ENCODE data around the gene HSD11B1L.
"Not testable (repeated sequence)": the region's sequence is repeated elsewhere in the genome, so short reads cannot be mapped to it uniquely, and the experiment has no call there.

Gene HSD11B1L

DNA sequence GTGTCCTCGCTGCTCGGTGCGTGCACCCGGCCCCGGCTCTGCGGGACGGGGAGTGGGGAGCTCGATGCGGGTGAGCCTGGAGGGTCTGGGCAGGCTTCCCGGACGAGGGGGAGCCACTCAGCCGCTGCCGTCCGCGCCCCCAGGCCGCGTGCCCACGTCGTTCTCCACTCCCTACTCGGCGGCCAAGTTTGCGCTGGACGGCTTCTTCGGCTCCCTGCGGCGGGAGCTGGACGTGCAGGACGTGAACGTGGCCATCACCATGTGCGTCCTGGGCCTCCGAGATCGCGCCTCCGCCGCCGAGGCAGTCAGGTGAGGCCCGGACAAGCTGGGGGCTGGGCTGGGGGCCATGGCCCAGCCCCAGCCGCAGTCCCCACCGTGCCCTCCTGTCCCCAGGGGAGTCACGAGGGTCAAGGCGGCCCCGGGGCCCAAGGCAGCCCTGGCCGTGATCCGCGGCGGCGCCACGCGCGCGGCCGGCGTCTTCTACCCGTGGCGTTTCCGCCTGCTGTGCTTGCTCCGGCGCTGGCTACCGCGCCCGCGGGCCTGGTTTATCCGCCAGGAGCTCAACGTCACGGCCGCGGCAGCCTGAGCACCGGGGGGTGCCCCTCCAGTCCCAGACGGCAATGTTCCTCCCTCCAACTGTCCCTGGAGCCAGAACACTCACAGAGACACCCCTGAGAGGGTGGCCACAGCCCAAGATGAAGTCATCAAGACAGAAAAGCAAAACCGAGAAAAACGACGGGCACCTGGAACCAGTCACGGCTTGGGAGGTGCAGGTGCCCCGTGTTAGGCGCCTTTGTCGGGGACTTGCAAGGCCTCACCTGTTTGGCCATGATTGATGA, 6.8 kb downstream of the HSD11B1L start:
- no peak for DNase-seq (ENCODE audit: low read depth)

DNA sequence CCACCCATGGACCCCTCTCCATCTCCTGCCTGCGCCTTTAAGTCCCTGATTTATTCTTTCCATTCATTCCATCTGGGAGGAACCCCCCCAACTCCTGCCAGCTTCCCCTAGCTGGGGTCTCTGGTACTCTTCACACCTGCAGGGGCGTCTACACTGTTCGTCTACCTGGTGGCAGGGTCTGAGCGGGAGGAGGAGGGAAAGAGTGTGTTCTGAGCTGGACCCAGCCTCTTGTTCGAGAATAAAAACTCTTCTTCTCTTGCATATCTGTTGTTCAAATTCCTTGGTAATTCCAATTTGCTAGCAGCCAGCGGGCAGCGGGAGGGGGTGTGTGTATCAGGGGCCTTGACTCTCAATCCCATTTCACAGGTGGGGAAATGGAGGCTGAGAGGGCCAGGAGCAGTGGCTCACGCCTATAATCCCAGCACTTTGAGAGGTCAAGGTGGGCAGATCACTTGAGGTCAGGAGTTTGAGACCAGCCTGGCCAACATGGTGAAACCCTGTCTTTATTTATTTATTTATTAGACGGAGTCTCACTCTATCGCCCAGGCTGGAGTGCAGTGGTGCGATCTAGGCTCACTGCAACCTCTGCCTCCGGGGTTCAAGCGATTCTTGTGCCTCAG, 7.5 kb downstream of the HSD11B1L start:
- DNase-seq (ENCODE audit: low read depth): not testable (repeated sequence)

- DNase-seq (ENCODE audit: low read depth): peak; percentile 98
Observed at GRCh38 chr19:5690125-5690954, 9.5 kb downstream of the HSD11B1L start, which contains the start of gene RPL36. TSS of gene RPL36 (plus strand) at chr19:5690295. CDS start at chr19:5690508, 213 bp downstream.

DNA sequence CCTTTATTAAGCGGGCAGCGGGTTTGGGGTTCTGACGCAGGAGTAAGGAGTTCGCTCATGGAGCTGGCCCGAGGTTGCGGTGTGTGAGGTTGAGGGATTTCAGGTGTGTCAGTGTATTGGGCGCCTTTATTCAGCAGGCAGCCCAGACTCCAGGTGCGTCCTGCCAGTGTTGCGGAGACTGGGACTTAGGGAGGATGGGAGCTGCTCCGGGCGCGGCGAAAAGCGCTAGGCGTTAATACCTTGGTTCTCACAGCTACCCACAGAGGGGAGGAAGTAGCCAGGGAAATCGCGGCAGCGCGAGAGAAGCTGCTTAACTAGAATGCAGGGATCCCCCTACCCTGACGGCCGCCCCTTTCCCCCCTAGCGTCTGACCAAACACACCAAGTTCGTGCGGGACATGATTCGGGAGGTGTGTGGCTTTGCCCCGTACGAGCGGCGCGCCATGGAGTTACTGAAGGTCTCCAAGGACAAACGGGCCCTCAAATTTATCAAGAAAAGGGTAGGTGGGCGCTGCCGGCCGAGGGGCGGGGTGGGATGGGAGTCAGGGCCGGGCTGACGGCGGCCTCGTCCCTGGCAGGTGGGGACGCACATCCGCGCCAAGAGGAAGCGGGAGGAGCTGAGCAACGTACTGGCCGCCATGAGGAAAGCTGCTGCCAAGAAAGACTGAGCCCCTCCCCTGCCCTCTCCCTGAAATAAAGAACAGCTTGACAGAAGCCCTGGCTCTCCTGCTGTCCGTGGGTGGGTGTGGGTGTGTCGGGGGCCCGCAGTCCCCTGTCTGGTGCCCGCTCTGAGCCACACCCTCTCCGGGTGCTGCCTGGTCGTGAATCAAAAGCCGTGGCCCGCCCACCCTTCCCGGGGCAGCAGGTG, 10.4 kb downstream of the HSD11B1L start:
- peak; percentile 54 for DNase-seq (ENCODE audit: low read depth)

- DNase-seq (ENCODE audit: low read depth): no peak
Observed at GRCh38 chr19:5691822-5692722, 11.2 kb downstream of the HSD11B1L start.

DNA sequence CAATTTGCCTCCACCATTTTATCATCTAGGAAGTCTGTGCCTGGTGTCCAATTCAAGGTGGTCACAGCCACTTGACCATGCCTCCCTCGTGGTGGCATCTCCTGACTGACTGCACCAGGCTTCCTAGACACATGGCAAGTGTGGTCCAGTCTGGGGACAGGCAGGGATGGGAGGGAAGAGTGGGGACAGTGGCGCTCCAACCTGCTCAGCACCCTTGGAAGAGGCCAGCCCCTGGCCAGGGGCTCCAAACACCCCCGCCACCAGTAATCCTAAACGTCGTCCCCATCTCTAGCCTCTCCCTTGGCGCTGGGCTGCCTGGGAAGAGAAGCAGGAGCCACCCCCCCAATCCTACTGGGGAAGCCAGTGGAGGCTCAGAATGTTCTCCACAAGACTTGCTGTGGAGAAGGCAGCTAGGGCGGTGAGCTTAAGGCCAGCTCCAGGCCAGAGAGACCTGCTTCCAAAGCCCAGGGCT, 11.9 kb downstream of the HSD11B1L start:
- DNase-seq (ENCODE audit: low read depth): no peak

DNA sequence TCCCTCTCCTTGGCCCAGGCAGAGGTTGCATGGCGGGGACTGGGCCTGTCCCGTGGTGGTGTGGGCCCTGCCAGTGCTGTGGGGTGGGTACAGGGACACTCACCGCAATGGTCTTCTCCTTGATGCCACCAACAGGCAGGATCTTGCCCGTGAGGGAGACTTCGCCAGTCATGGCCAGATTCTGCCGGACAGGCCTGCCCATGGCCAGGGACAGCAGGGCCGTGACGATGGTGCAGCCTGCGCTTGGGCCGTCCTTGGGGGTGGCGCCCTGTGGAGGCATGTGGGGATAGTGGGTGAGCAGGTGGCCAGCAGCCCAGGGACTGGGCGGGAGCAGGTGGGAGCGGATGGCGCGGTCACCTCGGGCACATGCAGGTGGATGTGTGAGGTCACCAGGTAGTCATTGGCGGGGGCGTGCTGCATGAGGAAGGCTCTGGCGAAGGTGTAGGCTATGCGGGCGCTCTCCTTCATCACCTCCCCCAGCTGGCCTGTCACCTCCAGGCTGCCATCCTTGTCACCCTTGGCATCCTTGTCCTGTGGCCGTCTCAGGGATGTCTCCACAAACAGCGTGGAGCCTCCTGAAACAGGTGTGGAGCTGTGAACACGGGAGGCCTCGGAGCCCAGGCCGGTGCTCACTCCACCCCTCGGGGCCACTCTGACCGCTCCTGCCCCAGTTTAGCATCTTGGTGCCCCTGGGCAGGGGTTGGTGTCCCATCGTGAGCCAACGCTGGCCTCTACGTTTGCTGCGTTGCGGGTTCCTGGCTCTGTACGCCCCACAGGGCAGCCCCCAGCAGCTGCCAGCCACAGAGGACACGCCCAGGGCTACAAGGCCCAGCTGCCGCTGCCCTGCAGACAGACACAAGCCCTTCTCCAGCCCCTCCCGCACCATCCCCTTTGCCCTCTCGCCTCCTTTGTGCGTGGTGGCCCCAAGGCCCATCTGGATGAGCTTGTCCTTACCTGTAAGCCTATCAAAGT, 12.7 kb downstream of the HSD11B1L start:
- no peak for DNase-seq (ENCODE audit: low read depth)

DNA sequence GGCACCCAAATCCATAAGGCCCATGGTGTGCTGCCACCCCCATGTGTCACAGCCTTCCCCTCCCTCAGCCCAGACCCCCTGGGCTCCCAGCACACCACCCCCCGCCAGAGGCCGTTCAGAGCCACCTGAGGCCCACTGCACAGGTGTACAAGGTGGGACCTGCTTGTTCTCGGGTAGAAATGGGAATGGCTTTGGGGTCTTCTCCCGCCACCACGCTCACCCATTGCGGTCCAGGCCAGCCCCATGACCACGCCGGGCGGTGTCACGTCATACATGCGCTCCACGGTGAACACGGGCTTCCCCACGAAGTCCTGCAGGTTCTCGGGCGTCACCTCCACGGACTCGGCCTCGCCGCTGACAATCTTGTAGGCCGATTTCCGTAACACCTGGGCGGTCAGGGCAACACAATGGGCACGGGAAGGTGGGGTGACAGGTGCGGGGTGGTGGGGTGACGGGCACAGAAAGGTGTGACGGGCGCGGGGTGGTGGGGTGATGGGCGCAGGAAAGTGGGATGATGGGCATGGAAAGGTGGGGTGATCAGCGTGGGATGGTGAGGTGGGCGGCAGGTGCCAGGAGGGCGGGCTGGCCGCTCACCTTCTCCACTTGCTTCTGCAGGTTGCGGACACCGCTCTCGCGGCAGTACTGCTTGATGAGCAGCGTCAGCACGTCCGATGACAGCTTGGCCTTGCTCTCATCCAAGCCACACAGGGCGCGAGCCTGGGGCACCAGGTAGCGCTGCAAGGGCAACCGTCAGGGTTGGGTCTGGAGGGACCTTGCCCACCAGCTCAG, 13.5 kb downstream of the HSD11B1L start:
- DNase-seq (ENCODE audit: low read depth): no peak

DNA sequence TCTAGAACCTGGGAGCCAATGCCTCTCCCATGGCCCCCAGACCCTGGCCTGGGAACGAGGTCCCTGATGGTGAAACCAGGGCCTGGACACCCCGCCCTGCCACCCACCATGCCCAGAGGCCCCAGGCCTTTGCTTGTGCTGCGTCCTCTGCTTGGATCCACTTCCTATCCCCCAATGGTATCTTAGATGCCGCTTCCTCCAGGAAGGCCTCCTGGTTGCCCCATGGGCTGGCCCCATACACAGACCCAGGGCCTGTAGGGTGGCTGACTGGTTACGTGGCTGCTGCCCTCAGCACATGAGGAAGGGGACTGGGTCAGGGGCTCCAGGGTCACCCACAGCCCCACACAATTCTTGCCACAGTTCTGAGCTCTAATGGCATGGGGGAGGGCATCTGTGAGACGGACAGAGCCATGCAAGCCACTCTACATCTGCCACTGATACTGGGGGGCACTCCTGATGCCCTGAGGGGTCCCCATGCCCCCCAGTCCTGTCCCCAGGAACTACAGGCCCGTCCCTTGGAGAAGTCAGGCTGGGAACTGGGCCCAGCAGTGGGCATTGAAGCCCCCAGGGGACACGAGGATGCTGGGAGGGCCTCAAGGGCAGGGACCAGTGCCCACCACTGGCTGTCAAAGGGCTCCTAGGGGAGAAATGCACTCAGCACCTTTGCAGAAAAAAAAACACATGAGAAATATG, 14.3 kb downstream of the HSD11B1L start:
- DNase-seq (ENCODE audit: low read depth): no peak

- no peak for DNase-seq (ENCODE audit: low read depth)
Observed at GRCh38 chr19:5695649-5696195, 14.9 kb downstream of the HSD11B1L start.

DNA sequence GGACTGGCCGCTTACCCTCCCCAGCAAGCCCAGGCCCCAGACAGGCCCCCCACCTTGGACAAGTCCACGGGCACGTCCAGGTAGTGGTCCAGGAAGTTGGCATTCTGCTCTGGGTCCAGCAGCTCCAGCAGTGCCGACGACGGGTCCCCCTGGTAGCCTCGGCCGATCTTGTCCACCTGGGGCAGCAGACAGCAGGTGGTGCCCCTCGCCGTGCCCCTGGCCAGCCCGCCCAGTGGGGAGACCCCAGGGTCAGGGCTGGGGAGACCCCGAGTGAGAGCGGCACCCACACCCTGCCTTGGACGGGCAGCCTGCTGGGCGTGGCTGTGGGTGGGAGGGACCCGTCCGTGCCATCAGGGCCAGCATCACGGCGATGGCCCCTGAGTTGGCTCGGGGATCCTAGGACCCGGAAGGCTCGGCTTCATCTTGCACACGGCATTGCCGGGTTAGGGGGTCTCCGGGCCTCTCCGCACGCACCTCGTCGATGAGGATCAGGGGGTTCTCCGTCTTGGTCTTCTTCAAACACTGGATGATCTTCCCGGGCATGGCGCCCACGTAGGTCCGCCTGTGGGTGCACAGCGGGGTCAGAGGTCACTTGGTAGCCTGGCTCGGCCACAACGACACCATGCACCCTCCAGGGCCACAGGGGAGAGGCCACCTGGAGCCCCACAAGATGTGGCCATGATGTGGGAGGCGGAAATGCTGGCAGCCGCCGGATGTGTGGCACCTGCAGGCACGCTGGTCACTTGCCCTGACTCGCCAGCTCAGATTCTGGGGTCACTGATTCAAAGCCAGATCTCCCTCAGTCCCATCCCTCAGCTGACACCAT, 15.6 kb downstream of the HSD11B1L start:
- no peak for DNase-seq (ENCODE audit: low read depth)

DNA sequence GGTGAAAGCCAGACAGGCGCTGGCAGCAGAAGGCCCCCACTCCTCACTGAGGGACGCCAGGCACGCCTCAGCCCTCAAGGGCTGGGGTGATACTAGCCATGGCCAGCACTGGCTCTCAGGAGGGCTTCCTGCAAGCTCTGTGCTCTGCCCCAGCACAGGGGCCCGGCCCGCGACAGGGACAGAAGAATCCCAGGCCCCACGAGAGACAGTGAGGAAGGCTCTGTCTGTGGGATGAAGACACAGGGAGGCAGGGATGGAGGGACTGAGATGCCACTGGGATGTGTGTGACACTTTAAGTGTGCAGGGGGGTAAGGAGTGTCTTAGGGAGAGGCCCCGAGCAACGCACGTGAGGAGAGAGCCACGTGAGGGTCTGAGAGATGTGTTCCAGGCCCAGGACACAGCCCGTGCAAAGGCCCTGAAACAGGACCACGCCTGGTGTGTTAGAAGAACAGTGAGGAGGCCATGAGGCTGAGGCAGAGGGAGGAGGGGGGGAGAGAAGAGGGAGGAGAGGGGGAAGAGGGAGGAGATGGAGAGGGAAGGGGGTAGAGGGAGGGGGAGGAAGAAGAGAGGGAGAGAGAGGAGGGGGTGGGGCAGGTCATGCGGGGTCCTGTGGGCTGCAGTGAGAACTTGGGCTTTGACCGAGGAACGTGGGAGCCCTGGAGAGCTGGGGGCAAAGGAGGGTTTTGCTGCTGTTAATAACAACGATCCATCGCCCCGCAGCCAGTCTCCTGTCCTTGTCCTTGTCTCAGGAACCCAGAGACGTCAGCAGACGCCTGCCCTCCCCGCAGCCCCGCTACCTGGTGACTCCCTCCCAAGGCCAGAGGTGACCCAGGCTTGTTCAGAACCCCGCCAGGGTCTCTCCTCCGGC, 16.4 kb downstream of the HSD11B1L start:
- no peak for DNase-seq (ENCODE audit: low read depth)

- DNase-seq (ENCODE audit: low read depth): no peak
Observed at GRCh38 chr19:5697890-5698634, 17.2 kb downstream of the HSD11B1L start.

DNA sequence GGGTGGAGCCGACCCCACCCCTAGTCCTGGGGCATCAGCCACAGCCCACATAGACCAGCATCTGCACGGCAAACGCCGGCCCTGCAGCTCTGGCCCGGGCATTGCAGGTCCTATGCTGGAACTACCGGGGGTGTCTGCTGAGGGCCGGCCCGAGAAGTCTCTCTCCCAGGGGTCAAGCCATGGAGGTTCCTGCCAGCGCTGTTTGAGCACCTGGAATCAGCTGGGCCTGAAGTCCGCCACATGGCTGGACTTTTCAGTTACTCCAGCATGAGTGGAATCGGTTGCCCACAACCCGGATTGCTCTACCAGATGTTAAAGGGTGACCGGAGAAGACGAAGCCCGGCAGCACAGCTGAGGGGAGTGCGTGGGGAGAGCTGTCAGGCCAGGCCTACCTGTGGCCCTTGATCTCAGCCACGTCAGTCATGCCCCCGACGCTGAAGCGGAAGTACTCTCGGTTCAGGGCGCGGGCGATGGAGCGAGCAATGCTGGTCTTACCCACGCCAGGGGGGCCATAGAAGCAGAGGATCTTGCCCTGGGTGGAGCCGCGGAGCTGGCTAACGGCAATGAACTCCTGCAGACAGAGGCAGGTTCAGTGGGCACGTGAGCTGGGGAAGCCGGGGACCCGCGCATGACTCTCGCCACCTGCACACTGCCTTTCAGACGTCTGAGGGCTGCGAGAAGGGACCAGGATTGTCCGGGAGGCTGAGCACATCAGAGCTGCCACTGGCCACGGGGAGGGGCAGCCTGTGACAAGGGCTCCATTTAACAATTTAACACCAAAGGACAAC, 18.0 kb downstream of the HSD11B1L start:
- DNase-seq (ENCODE audit: low read depth): no peak

Data from activated T-helper 9 cell treated with anti-CD3 and anti-CD28 coated beads, Interleukin-2, amount 50 U/mL, for 16 hours (primary cell).